ENCODE results near the gene ZNF446. TPM values are rescaled to one million over a fixed set of nuclear protein-coding genes. Genes with fewer than 3 reads are reported as not detected.
"Not testable (repeated sequence)": the region's sequence is repeated elsewhere in the genome, so short reads cannot be mapped to it uniquely, and the experiment has no call there.

Gene ZNF446
- 6.7 TPM for polyA plus RNA-seq

DNA sequence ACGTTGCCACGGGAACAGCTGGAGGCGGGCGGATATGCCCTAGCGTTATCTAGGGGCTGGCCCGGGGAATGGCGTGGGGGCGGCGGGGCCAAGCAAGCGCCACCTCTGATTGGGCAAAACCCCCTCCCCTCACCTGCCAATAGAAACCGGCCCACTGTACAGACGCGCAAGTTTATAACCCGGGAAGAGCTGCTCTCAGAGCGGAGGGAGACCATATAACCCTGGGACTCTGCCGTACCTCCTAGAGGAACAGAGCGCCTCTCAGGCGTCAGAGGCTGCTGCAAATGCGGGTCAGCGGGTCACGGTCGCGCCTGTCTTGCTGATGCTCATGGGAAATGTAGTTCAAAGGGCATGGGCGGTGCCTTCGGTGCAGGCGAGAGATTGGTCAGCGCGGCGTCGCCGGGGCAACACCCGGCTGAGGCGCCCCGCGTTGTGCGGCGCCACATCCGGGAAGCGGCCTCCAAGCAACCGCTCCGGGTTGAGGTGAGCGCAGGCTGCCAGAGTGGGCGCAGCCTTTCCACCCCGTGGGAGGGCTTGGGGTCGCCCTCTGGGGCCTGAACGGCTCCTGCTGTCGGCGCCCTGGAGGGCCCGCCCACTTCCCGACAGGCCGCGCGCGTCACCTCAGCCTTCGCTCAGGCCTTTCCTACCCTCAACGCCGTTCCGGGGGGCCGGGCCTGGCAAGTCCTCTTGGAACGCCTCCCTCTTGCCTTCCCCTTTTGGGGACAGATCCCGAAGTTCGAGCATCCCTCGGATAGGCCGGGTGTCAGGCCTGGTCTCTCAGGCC lies at the start of gene ZNF446:
Gene ZNF446, plus strand, starts transcription at position 639 of the 784 bp plus-strand sequence. CDS start 867 bp downstream, outside the sequence.
- Mint-ChIP-seq H3K27ac (peak within 1 kb of the TSS; percentile 80 to 96 (median 91)), H3K9me3 (no peaks in the 10 kb centered on the region), H3K27me3 (no peaks in the 10 kb centered on the region), H3K4me3 (peak within 1 kb of the TSS; percentile 85 to 98 (median 96)), H3K36me3 (no peaks in the 10 kb centered on the region), H3K4me1 (peaks cover 5 to 9% (median 9%) of the 10 kb centered on the region in 3 donors)

GRCh38 chr19:58428617-58429016 lies 47.5 kb upstream of the ZNF446 start:
- H3K9me3 Mint-ChIP-seq: peaks cover 7 to 23% (median 20%) of the 10 kb centered on the region in 3 donors
- H3K27me3 Mint-ChIP-seq: no peaks in the 10 kb centered on the region
- H3K4me3 Mint-ChIP-seq: peak overlapping the region in 1 of 4 donors; percentile 77
- peaks cover 13% of the 10 kb centered on the region for H3K36me3 Mint-ChIP-seq
- H3K4me1 Mint-ChIP-seq: no peaks in the 10 kb centered on the region
- H3K27ac Mint-ChIP-seq: no peak overlapping the region

- no peaks in the 10 kb centered on the region for H3K27me3 Mint-ChIP-seq
These were observed 46.4 kb upstream of the ZNF446 start for GRCh38 chr19:58429745-58430144.

GRCh38 chr19:58434217-58434616 lies 41.9 kb upstream of the ZNF446 start:
- H3K27ac Mint-ChIP-seq: no peak overlapping the region
- H3K9me3 Mint-ChIP-seq: peaks cover 21 to 43% (median 26%) of the 10 kb centered on the region in 3 donors
- H3K27me3 Mint-ChIP-seq: no peaks in the 10 kb centered on the region
- peaks cover 0 to 8% (median 4%) of the 10 kb centered on the region in 3 donors for H3K4me1 Mint-ChIP-seq
- peak overlapping the region in 2 of 4 donors; percentile 47 to 65 for H3K4me3 Mint-ChIP-seq
- H3K36me3 Mint-ChIP-seq: peaks cover 28% of the 10 kb centered on the region

More at GRCh38 chr19:58429745-58430144, 46.4 kb upstream of the ZNF446 start:
- Mint-ChIP-seq H3K9me3 (peaks cover 7 to 28% (median 25%) of the 10 kb centered on the region in 3 donors), H3K4me1 (no peaks in the 10 kb centered on the region), H3K27ac (no peak overlapping the region), H3K36me3 (peaks cover 15% of the 10 kb centered on the region), H3K4me3 (no peak overlapping the region)

GRCh38 chr19:58439576-58440554 lies 36.3 kb upstream of the ZNF446 start, which contains the start of gene ZNF132:
ZNF132 (minus strand) TSS chr19:58440153; CDS start chr19:58439821, 332 bp downstream.
- Mint-ChIP-seq H3K27me3 (peaks cover 3% of the 10 kb centered on the region), H3K4me3 (peak within 1 kb of the TSS; percentile 79 to 99 (median 95)), H3K9me3 (peaks cover 11 to 35% (median 19%) of the 10 kb centered on the region in 3 donors), H3K4me1 (peaks cover 5 to 14% (median 13%) of the 10 kb centered on the region in 3 donors), H3K36me3 (peaks cover 26% of the 10 kb centered on the region), H3K27ac (peak within 1 kb of the TSS; percentile 74 to 96 (median 87))

DNA sequence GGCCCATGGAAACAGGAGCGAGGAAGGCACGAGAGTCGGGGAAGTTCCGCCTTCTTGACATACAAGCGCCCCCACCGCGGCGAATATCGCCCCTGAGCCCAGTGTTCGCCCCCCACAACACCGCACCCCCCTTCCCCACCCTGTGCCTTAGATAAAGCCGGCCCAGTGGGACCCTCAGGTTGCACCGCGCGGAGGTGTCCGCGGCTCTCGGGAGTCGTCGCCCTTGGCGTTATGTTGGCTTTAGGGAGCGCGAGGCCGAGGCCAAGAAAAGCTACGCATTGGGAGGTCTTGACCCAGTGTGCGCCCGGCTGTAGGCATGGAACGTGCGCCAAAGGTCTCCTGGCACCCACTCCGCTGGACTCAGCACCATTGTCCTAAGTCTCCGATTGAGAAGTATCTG lies 35.6 kb upstream of the ZNF446 start:
- peaks cover 3% of the 10 kb centered on the region for H3K27me3 Mint-ChIP-seq
- H3K4me1 Mint-ChIP-seq: peaks cover 5 to 14% (median 13%) of the 10 kb centered on the region in 3 donors
- H3K9me3 Mint-ChIP-seq: peaks cover 11 to 29% (median 19%) of the 10 kb centered on the region in 3 donors
- H3K36me3 Mint-ChIP-seq: peaks cover 21% of the 10 kb centered on the region
- peak overlapping the region; percentile 74 to 96 (median 87) for H3K27ac Mint-ChIP-seq
- peak overlapping the region; percentile 79 to 99 (median 95) for H3K4me3 Mint-ChIP-seq

GRCh38 chr19:58442986-58443385 lies 33.2 kb upstream of the ZNF446 start:
- peaks cover 6 to 25% (median 8%) of the 10 kb centered on the region in 3 donors for H3K9me3 Mint-ChIP-seq
- peaks cover 5 to 14% (median 12%) of the 10 kb centered on the region in 3 donors for H3K4me1 Mint-ChIP-seq

DNA sequence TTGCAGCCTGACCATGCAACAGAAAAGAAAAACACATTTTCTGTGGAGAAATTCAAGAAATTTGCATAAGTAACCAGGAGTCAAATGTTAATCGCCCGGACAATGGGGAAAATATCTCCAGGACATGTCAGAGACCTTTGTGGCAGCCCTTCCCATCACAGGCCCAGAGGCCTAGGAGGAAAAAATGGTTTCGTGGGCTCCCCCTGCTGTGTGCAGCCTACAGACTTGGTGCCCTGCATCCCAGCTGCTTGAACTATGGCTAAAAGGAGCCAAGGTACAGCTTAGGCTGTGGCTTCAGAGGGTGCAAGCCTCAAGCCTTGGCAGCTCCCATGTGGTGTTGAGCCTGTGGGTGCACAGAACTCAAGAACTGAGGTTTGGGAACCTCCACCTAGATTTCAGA lies 27.3 kb upstream of the ZNF446 start:
- peaks cover 18% of the 10 kb centered on the region for H3K27me3 Mint-ChIP-seq
- not testable (repeated sequence) for H3K36me3 Mint-ChIP-seq, H3K9me3 Mint-ChIP-seq, H3K27ac Mint-ChIP-seq
- peak overlapping the region in 1 of 4 donors; percentile 4 for H3K4me3 Mint-ChIP-seq
- H3K4me1 Mint-ChIP-seq: peaks cover 10 to 15% (median 11%) of the 10 kb centered on the region in 3 donors

More at GRCh38 chr19:58442986-58443385, 33.2 kb upstream of the ZNF446 start:
- H3K36me3 Mint-ChIP-seq: peaks cover 10% of the 10 kb centered on the region
- peaks cover 14% of the 10 kb centered on the region for H3K27me3 Mint-ChIP-seq
- H3K4me3 Mint-ChIP-seq: peak overlapping the region in 2 of 4 donors; percentile 8 to 25
- not testable (repeated sequence) for H3K27ac Mint-ChIP-seq

GRCh38 chr19:58449980-58450379 lies 26.2 kb upstream of the ZNF446 start:
- Mint-ChIP-seq H3K27ac (peak overlapping the region in 1 of 3 donors; percentile 87), H3K4me3 (peak overlapping the region in 1 of 4 donors; percentile 95), H3K4me1 (peaks cover 10 to 15% (median 11%) of the 10 kb centered on the region in 3 donors), H3K27me3 (peaks cover 14% of the 10 kb centered on the region)
- not testable (repeated sequence) for H3K36me3 Mint-ChIP-seq, H3K9me3 Mint-ChIP-seq

- H3K4me1 Mint-ChIP-seq: peaks cover 10 to 15% (median 11%) of the 10 kb centered on the region in 3 donors
These were observed 25.2 kb upstream of the ZNF446 start for GRCh38 chr19:58450856-58451357.

GRCh38 chr19:58451358-58452101 lies 24.6 kb upstream of the ZNF446 start, which contains the start of gene ZNF324B:
ZNF324B (plus strand) TSS chr19:58451622; CDS start chr19:58453702, 2,080 bp downstream.
- Mint-ChIP-seq H3K27me3 (peaks cover 10% of the 10 kb centered on the region), H3K4me3 (peak within 1 kb of the TSS; percentile 82 to 95 (median 92)), H3K27ac (peak within 1 kb of the TSS in 2 of 3 donors; percentile 80 to 87), H3K36me3 (peaks cover 3% of the 10 kb centered on the region), H3K9me3 (peaks cover 3 to 6% (median 4%) of the 10 kb centered on the region in 3 donors), H3K4me1 (peaks cover 10 to 15% (median 11%) of the 10 kb centered on the region in 3 donors)

More at GRCh38 chr19:58450856-58451357, 25.2 kb upstream of the ZNF446 start:
- H3K27ac Mint-ChIP-seq: peak overlapping the region in 2 of 3 donors; percentile 80 to 87
- peaks cover 14% of the 10 kb centered on the region for H3K27me3 Mint-ChIP-seq
- peaks cover 3 to 6% (median 6%) of the 10 kb centered on the region in 3 donors for H3K9me3 Mint-ChIP-seq
- H3K4me3 Mint-ChIP-seq: peak overlapping the region; percentile 82 to 95 (median 92)
- H3K36me3 Mint-ChIP-seq: peaks cover 3% of the 10 kb centered on the region

GRCh38 chr19:58453743-58454142 lies 22.4 kb upstream of the ZNF446 start:
- Mint-ChIP-seq H3K27me3 (peaks cover 2% of the 10 kb centered on the region), H3K4me3 (peak overlapping the region in 3 of 4 donors; percentile 69 to 95 (median 78)), H3K36me3 (peaks cover 12% of the 10 kb centered on the region), H3K9me3 (peaks cover 0 to 1% (median 0%) of the 10 kb centered on the region in 3 donors), H3K27ac (peak overlapping the region in 1 of 3 donors; percentile 37), H3K4me1 (peaks cover 10 to 18% (median 14%) of the 10 kb centered on the region in 3 donors)

DNA sequence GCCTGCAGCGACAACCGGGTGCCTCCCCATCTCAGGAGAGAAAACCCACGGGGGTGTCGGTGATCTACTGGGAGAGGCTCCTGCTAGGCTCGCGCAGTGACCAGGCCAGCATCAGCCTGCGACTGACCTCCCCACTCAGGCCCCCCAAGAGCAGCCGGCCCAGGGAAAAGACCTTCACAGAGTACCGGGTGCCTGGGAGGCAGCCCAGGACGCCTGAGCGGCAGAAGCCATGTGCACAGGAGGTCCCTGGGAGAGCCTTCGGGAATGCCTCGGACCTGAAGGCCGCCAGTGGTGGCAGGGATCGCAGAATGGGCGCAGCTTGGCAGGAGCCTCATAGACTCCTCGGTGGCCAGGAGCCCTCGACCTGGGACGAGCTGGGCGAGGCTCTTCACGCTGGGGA lies 20.8 kb upstream of the ZNF446 start:
- Mint-ChIP-seq H3K4me3 (peak overlapping the region in 1 of 4 donors; percentile 26), H3K36me3 (peaks cover 14% of the 10 kb centered on the region), H3K4me1 (peaks cover 10 to 18% (median 14%) of the 10 kb centered on the region in 3 donors)

More for the DNA sequence above, 20.8 kb upstream of the ZNF446 start:
- no peak overlapping the region for H3K27ac Mint-ChIP-seq
- H3K9me3 Mint-ChIP-seq: peaks cover 0 to 1% (median 0%) of the 10 kb centered on the region in 3 donors
- peaks cover 2% of the 10 kb centered on the region for H3K27me3 Mint-ChIP-seq

All from IgD-negative memory B cell (primary cell).